Inferior parietal cortex (tissue), 1 donor: ENCODE data around the gene DIO1.
A peak's percentile ranks its signal among the peaks of the same experiment; 100 is the strongest.

Experiments used
- DNase-seq: peaks from one replicate; pipeline ENCODE4 v3.0.0-alpha.2; 2016; ENCODE audit errors: extremely low spot score

The DIO1 gene

GRCh38 chr1:53894644-53895043 is 657 bp downstream of the DIO1 start:
- no peak for DNase-seq

GRCh38 chr1:53895421-53895820 is 1.4 kb downstream of the DIO1 start:
- DNase-seq: no peak

DNA sequence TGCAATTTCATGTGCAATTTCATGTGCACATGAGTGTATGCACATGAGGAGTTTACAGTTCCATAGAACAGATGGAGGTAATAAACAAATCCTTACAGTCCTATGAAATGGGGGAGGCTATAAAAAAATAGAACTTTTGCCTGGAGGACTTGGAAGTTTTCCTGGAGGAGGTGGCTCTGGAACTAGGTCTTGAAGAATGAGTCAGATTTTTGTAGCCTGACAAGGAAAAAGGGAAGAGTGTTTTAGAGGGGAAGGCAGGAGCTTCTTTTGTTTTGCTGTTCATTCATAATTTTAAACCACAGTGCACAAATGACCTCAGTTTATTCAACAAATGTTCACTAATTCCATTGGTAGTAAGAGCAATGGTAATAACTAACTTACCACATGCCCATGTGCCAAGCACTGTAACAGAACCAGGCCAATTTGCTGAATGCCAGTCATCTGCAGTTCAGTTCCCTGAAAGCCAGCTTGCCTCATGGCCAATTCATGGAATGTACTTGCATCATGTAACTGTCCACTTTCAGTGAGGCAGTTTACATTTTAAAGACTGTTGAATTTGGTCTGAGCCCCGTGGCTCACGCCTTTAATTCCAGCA is 2.7 kb downstream of the DIO1 start:
- DNase-seq: peak; percentile 68

DNA sequence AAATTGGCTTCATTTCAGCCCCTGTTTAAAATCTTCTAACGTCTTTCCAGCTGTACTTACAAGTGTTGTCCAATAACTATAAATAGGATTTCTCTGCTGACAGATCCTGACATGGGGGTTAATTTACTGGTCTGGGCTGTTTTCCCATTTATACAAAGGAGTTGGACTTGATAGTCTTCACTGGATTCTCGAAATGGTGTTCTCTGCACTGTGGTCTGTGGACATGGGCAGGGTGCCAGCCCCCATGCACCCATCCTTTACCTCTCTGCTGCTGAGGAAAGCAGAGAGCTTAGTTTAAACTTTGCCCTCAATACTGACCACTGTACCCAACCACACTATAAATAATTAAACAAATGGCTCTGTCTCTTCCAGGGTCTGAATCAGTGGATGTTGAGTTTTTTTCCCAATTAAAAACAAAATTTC is 5.2 kb downstream of the DIO1 start:
- DNase-seq: no peak

GRCh38 chr1:53899708-53900107 is 5.7 kb downstream of the DIO1 start:
- DNase-seq: no peak

- DNase-seq: no peak
Observed at GRCh38 chr1:53902235-53903138, 8.5 kb downstream of the DIO1 start.

DNA sequence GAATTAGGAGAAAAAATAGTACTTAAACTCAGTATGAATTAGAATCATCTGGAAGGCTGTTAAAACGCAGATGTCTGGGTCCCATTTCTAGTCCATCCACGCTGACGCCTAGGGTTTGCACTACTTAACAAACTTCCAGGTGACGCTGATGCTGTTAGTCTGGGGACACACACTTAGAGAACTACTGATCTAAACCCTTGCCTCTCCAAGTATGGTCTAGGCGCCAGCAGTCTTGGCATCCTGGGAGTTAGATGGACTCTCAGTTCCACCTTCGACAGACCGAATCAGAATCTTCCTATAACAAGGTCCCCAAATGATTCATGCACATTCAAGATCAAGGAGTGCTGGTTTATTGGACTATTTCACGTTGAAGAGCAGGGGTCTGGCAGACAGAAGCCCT is 11.5 kb downstream of the DIO1 start:
- no peak for DNase-seq

DNA sequence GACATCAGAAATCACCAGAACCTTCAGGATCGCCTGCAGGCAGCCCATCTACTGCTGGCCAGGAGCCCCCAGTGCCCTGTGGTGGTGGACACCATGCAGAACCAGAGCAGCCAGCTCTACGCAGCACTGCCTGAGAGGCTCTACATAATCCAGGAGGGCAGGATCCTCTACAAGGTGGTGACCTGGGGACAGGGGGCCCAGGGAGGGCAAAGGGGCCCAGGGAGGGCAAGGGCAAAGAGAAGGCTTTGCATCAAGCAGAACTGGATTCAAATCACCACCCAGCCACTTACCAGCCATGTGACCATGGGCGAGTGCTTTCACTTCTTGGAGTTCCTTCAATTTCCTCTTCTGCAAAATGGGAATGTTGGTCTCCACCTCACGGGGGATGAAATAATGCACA is 12.1 kb downstream of the DIO1 start:
- DNase-seq: no peak

DNA sequence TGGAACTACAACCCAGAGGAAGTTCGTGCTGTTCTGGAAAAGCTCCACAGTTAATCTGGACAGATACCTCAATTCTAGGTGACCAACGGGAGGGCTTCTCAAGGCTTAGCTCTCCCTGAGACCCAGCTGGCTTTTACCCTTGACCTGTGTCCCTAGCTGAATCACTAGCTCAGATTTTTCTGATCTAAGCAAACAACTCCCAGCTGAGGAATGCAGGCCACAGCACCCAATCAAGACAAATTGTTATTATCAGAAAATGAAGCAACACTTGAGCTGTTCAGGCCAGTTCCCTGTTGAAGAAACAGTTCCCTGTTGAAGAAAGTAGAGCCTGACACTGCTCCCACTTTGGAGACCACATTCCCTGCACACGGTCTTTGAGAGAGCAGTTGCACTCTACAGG is 16.0 kb downstream of the DIO1 start:
- no peak for DNase-seq

DNA sequence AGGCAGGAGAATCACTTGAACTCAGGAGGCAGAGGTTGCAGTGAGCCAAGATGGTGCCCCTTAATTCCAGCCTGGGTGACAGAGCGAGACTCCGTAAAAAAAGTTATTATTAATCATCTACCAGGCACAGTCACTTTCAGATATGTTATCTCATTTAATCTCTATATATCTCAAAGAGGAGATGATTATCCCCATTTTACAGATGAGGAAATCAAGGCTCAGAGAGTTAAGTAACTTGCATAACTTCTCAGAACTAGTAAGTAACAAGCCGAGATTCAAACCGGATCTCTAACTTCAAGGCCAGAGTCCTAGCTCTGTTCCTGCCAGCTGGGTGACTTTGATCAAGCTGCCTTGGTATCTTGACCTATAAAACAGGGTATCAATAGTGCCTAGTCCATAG is 17.5 kb downstream of the DIO1 start:
- DNase-seq: no peak

DNA sequence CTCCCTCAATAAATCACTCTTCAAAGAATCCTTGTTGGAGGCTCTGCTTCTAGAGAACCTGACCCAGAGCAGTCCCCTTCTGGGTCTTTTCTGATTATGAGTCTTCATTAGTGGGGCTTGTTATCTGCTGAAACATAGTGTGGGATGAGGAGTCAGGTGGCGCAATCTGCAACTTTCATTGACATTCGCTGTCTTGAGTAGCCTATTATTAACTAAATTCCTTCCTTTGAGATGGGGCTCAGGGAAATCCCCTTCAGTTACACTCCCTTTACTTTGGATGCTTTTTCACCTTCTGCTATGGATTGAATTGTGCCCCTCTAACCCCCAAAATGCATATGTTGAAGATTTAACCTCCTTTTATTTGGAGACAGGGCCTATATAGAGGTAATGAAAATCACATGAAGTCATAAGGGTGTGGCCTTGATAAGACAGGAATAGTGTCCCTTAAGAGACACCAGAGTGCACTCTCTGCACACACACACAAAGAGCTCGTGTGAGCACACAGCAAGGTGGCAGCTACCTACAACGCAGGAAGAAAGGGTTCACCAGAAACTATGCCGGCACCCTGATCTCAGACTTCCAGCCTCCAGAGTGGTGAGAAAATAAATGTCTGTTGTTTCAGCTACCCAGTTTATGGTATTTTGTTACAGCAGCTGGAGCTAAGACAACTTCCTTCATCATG is 19.5 kb downstream of the DIO1 start:
- DNase-seq: no peak

DNA sequence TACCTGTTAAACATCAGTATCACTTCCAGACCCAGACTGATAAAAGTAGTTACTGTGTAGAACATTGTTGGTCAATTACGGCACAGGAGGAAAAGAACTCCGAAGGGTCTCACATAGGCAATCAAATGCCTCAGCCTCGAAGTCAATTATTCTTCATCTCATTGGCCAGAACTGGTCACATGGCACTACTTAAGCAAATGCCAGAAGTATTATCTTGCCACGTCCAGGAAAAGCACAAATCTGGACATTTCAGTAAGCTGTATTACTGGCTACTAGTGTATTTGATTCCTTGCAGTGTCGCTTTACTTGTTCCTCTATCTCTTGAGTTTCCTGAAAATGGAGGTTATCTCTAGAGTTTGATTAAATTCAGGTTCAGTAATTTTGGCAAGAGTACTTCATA is 24.4 kb downstream of the DIO1 start:
- no peak for DNase-seq

- no peak for DNase-seq
Observed at GRCh38 chr1:53919675-53920066, 25.7 kb downstream of the DIO1 start.

GRCh38 chr1:53927376-53927881 is 33.4 kb downstream of the DIO1 start:
- no peak for DNase-seq

- DNase-seq: no peak
Observed at GRCh38 chr1:53929246-53929960, 35.4 kb downstream of the DIO1 start.

GRCh38 chr1:53930932-53931331 is 36.9 kb downstream of the DIO1 start:
- no peak for DNase-seq

- DNase-seq: no peak
Observed at GRCh38 chr1:53931523-53931922, 37.5 kb downstream of the DIO1 start.

DNA sequence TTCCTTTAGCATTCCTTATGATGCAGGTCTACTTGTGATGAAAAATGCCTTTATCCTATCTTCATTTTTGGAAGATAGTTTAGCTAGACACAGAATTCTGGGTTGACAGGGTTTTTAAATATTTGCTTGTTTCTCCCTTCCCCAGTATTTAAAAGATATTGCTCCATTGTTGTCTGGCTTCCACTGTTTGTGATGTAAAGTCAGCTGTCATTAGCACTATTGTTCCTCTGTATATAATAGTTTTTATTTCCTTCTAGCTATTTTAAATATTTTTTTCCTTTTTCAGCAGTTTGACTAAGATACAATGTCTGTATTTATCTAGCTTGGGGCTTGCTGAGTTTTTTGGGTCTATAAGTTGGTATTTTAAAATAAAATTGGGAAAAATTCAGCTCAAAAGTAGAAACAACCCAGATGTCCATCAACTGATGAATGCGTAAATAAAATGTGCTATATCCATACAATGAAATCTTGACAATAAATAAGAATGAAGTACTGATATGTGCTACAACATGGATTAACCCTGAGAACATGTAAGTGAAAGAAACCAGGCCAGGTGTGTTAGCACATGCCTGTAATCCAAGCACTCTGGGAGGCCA is 40.3 kb downstream of the DIO1 start:
- no peak for DNase-seq

GRCh38 chr1:53936430-53936829 is 42.4 kb downstream of the DIO1 start:
- no peak for DNase-seq

- no peak for DNase-seq
Observed at GRCh38 chr1:53938136-53938830, 44.3 kb downstream of the DIO1 start.
